Naive thymus-derived CD4-positive, alpha-beta T cell (primary cell): ENCODE results near the gene PTK7. TPM values are rescaled to one million over a fixed set of nuclear protein-coding genes. Genes with fewer than 3 reads are reported as not detected.

Experiments
- ATAC-seq: fragments of 150-1000 bp; cut with Tn5 transposase; 2 replicates; pipeline ENCODE4 v1.10.0; 2021; ENCODE audit warnings: mild to moderate bottlenecking, moderate library complexity
- CTCF ChIA-PET: fragments of 350-600 bp; sonication (Branson Sonifier 250); formaldehyde crosslinking; loops from one replicate; lab custom pipeline; 2021; ENCODE audit warnings: antibody characterized with exemption; lab: Charles Lee
- POLR2A ChIA-PET: fragments of 350-600 bp; sonication (Branson Sonifier 250); formaldehyde crosslinking; loops from one replicate; lab custom pipeline; 2021; ENCODE audit warnings: antibody characterized with exemption, inconsistent platforms; lab: Charles Lee
- DNase-seq, 9 donors: peaks; one replicate each; pipeline versions ENCODE4 v3.0.0 to v3.0.0-alpha.2; 2020 to 2022; ENCODE audit warnings: mixed read lengths in 1 of 9
- H3K27ac ChIP-seq: one replicate; pipeline ENCODE4 v1.7.0; 2013; ENCODE audit warnings: mild to moderate bottlenecking, low read depth, low read length, moderate library complexity
- H3K27me3 ChIP-seq, 2 donors: one replicate each; pipeline ENCODE4 v1.7.0; 2013; ENCODE audit warnings: low read length in 2 of 2, mild to moderate bottlenecking in 2 of 2, moderate library complexity in 2 of 2; ENCODE audit not compliant: control insufficient read depth in 2 of 2, insufficient read depth in 2 of 2
- H3K36me3 ChIP-seq, 3 experiments: 1 replicate in 2 of 3; 2 replicates in 1 of 3; pipeline ENCODE4 v1.7.0; 2013; ENCODE audit warnings: low read length in 3 of 3, mild to moderate bottlenecking in 3 of 3, moderate library complexity in 1 of 3; ENCODE audit not compliant: insufficient read depth in 3 of 3, control insufficient read depth in 2 of 3
- H3K4me1 ChIP-seq, 2 donors: one replicate each; pipeline ENCODE4 v1.7.0; 2013; ENCODE audit warnings: low read length in 2 of 2, mild to moderate bottlenecking in 2 of 2, moderate library complexity in 1 of 2; ENCODE audit not compliant: control insufficient read depth in 2 of 2, insufficient read depth in 2 of 2
- H3K4me3 ChIP-seq: 2 replicates; pipeline ENCODE4 v1.7.0; 2013; ENCODE audit warnings: mild to moderate bottlenecking, low read length
- H3K9me3 ChIP-seq, 3 experiments: 1 replicate in 2 of 3; 2 replicates in 1 of 3; pipeline ENCODE4 v1.7.0; 2013; ENCODE audit warnings: low read length in 3 of 3; ENCODE audit not compliant: control insufficient read depth in 2 of 3
- H3K27ac Mint-ChIP-seq, 9 donors: one replicate each; pipeline ENCODE4 v1.8.0; 2020 to 2022; ENCODE audit warnings: mixed read lengths in 9 of 9, mild to moderate bottlenecking in 8 of 9, moderate library complexity in 5 of 9, inconsistent platforms in 2 of 9
- H3K27me3 Mint-ChIP-seq, 5 donors: one replicate each; pipeline ENCODE4 v1.8.0; 2021 to 2022; ENCODE audit warnings: mixed read lengths in 5 of 5, mild to moderate bottlenecking in 1 of 5
- H3K36me3 Mint-ChIP-seq, 5 donors: one replicate each; pipeline ENCODE4 v1.8.0; 2020 to 2022; ENCODE audit warnings: mixed read lengths in 5 of 5, mild to moderate bottlenecking in 3 of 5, inconsistent platforms in 1 of 5
- H3K4me1 Mint-ChIP-seq, 7 donors: one replicate each; pipeline ENCODE4 v1.8.0; 2020 to 2022; ENCODE audit warnings: mixed read lengths in 7 of 7, mild to moderate bottlenecking in 3 of 7, inconsistent platforms in 1 of 7
- H3K4me3 Mint-ChIP-seq, 10 donors: one replicate each; pipeline ENCODE4 v1.8.0; 2020 to 2022; ENCODE audit warnings: mild to moderate bottlenecking in 10 of 10, mixed read lengths in 10 of 10, moderate library complexity in 6 of 10, inconsistent platforms in 2 of 10
- H3K9me3 Mint-ChIP-seq, 11 donors: one replicate each; pipeline ENCODE4 v1.8.0; 2020 to 2022; ENCODE audit warnings: mixed read lengths in 11 of 11, mild to moderate bottlenecking in 4 of 11, inconsistent platforms in 1 of 11, moderate library complexity in 1 of 11
- intact Hi-C, 2 donors: fragments of 100-400 bp; cut with micrococcal nuclease; formaldehyde crosslinking; loops; one replicate each; pipeline ENCODE4 v1.15.1; 2023
- polyA plus RNA-seq, 2 donors: library from polyadenylated mRNA; unstranded; fragments of 300-500 nt; fragmentation: Illumina TruSeq; gene quantifications; one replicate each; pipeline ENCODE4 v1.2.3, GENCODE V29; 2021
- total RNA-seq, 6 experiments: library from RNA in 5 of 6; stranded (reverse) in 5 of 6; gene quantifications; 1 replicate in 5 of 6; 2 replicates in 1 of 6; pipeline ENCODE4 v1.2.3 and lab custom pipeline; 2021 to 2026

Gene PTK7
- total and polyA plus RNA-seq, 7 experiments from 2014 or later = 0.31 to 3.5 (median 1.2) TPM

DNA sequence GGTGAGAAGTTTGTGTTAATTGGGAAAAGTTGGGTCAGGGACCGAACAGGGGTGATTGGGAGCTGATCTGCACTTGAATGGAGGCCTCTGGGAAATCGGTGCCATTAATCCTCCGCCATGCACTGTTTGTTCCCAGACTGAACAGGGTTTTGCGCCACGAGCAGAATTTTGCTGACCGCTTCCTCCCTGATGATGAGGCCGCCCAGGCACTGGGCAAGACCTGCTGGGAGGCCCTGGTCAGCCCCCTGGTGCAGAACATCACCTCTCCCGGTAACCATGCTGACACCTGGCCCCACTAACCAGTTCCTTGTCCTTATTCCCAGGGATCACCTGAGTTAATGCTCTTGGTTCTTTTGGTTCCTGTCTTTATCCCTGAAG lies 127.6 kb downstream of the PTK7 start:
- H3K4me3 Mint-ChIP-seq = peak overlapping the region in 1 of 10 donors; percentile 7
- intact Hi-C loops = no loop called here

GRCh38 chr6:43204271-43205105 lies 128.4 kb downstream of the PTK7 start:
- H3K27ac ChIP-seq = no peak overlapping the region
- H3K9me3 ChIP-seq = no peaks in the 10 kb centered on the region
- Mint-ChIP-seq H3K9me3 (no peaks in the 10 kb centered on the region), H3K36me3 (peaks cover 13 to 57% (median 16%) of the 10 kb centered on the region in 5 donors), H3K4me3 (no peak overlapping the region), H3K27me3 (no peaks in the 10 kb centered on the region), H3K27ac (peak overlapping the region in 1 of 9 donors; percentile 40), H3K4me1 (peaks cover 0 to 6% (median 0%) of the 10 kb centered on the region in 7 donors)
- ChIA-PET POLR2A (interaction anchor here (0.6 kb wide), 1 partner anchor 1509 kb away, joined by 3 read pairs; no protein-coding TSS in a partner anchor), CTCF (interaction anchor here (0.9 kb wide), 1 partner anchor 8 kb away, joined by 3 read pairs; no protein-coding TSS in a partner anchor)
- no peak for ATAC-seq
- no peaks in the 10 kb centered on the region for H3K27me3 ChIP-seq
- peaks cover 0 to 60% (median 0%) of the 10 kb centered on the region in 3 experiments for H3K36me3 ChIP-seq
- DNase-seq = no peak
- H3K4me1 ChIP-seq = no peaks in the 10 kb centered on the region
- no peak overlapping the region for H3K4me3 ChIP-seq
- intact Hi-C loops = no loop called here

More for the DNA sequence above, 127.6 kb downstream of the PTK7 start:
- Mint-ChIP-seq H3K27me3 (no peaks in the 10 kb centered on the region), H3K4me1 (peaks cover 0 to 6% (median 0%) of the 10 kb centered on the region in 7 donors), H3K36me3 (peaks cover 13 to 60% (median 16%) of the 10 kb centered on the region in 5 donors), H3K9me3 (no peaks in the 10 kb centered on the region), H3K27ac (peak overlapping the region in 1 of 9 donors; percentile 40)
- no peak overlapping the region for H3K4me3 ChIP-seq
- ATAC-seq = no peak
- no peaks in the 10 kb centered on the region for H3K4me1 ChIP-seq
- no peak for DNase-seq
- POLR2A ChIA-PET = interaction anchor here (0.6 kb wide), 1 partner anchor 1509 kb away, joined by 3 read pairs; no protein-coding TSS in a partner anchor
- H3K27me3 ChIP-seq = no peaks in the 10 kb centered on the region
- no peak overlapping the region for H3K27ac ChIP-seq
- H3K36me3 ChIP-seq = peaks cover 0 to 65% (median 0%) of the 10 kb centered on the region in 3 experiments
- CTCF ChIA-PET = no interaction called here
- no peaks in the 10 kb centered on the region for H3K9me3 ChIP-seq

GRCh38 chr6:43205849-43206248 lies 129.7 kb downstream of the PTK7 start:
- Histone ChIP-seq H3K4me1 (no peaks in the 10 kb centered on the region), H3K27ac (no peak overlapping the region), H3K4me3 (no peak overlapping the region), H3K9me3 (no peaks in the 10 kb centered on the region), H3K36me3 (peaks cover 0 to 46% (median 0%) of the 10 kb centered on the region in 3 experiments), H3K27me3 (no peaks in the 10 kb centered on the region)
- H3K27ac Mint-ChIP-seq = no peak overlapping the region
- intact Hi-C loops = no loop called here
- no peak for ATAC-seq
- H3K4me3 Mint-ChIP-seq = no peak overlapping the region
- H3K36me3 Mint-ChIP-seq = peaks cover 9 to 48% (median 16%) of the 10 kb centered on the region in 5 donors
- peaks cover 0 to 6% (median 0%) of the 10 kb centered on the region in 7 donors for H3K4me1 Mint-ChIP-seq
- H3K9me3 Mint-ChIP-seq = no peaks in the 10 kb centered on the region
- H3K27me3 Mint-ChIP-seq = no peaks in the 10 kb centered on the region
- POLR2A ChIA-PET = no interaction called here
- CTCF ChIA-PET = no interaction called here
- no peak for DNase-seq

GRCh38 chr6:43207286-43207685 lies 131.2 kb downstream of the PTK7 start:
- ChIA-PET POLR2A (interaction anchor here (0.9 kb wide), 1 partner anchor 17 kb away, joined by 3 read pairs; no protein-coding TSS in a partner anchor), CTCF (no interaction called here)
- ATAC-seq (no peak), DNase-seq (no peak)
- Mint-ChIP-seq H3K27me3 (no peaks in the 10 kb centered on the region), H3K9me3 (no peaks in the 10 kb centered on the region), H3K27ac (no peak overlapping the region), H3K36me3 (peaks cover 8 to 41% (median 13%) of the 10 kb centered on the region in 5 donors), H3K4me3 (no peak overlapping the region), H3K4me1 (peaks cover 0 to 6% (median 0%) of the 10 kb centered on the region in 7 donors)
- Histone ChIP-seq H3K4me1 (no peaks in the 10 kb centered on the region), H3K27me3 (no peaks in the 10 kb centered on the region), H3K9me3 (no peaks in the 10 kb centered on the region), H3K27ac (no peak overlapping the region), H3K36me3 (peaks cover 0 to 43% (median 0%) of the 10 kb centered on the region in 3 experiments), H3K4me3 (no peak overlapping the region)
- intact Hi-C loops = no loop called here

Other genes starting within 250 kb of the PTK7 start
- gene RPL7L1, start 196.7 kb upstream of the PTK7 start, total RNA-seq = 10 to 100 TPM; 65.6 to 91.7 (median 78.1) TPM
- 10 to 100 TPM; 71.4 to 90.7 TPM for gene RPL7L1, start 196.7 kb upstream of the PTK7 start, polyA plus RNA-seq
- gene PTCRA, start 160.3 kb upstream of the PTK7 start, total RNA-seq = under 1 TPM in 2 of 5 experiments, not detected in 3; 0.56 to 0.93 TPM
- not detected for gene PTCRA, start 160.3 kb upstream of the PTK7 start, polyA plus RNA-seq
- gene CNPY3, start 146.8 kb upstream of the PTK7 start, total RNA-seq = 10 to 100 TPM; 58.6 to 98.9 (median 87.4) TPM
- gene CNPY3, start 146.8 kb upstream of the PTK7 start, polyA plus RNA-seq = 100 to 1,000 TPM in 1 of 2 donors, 10 to 100 TPM in 1; 92.7 to 134 TPM
- gene GNMT, start 115.6 kb upstream of the PTK7 start, total RNA-seq = 1 to 10 TPM in 3 of 5 experiments, under 1 TPM in 2; 0.95 to 2.6 (median 1.1) TPM
- gene GNMT, start 115.6 kb upstream of the PTK7 start, polyA plus RNA-seq = not detected
- 10 to 100 TPM; 14.1 to 42.3 (median 28.0) TPM for gene PEX6, start 97.1 kb upstream of the PTK7 start, total RNA-seq
- 10 to 100 TPM; 21.2 to 24.6 TPM for gene PEX6, start 97.1 kb upstream of the PTK7 start, polyA plus RNA-seq
- gene PPP2R5D, start 91.7 kb upstream of the PTK7 start, total RNA-seq = 10 to 100 TPM; 19.7 to 60.4 (median 28.2) TPM
- gene PPP2R5D, start 91.7 kb upstream of the PTK7 start, polyA plus RNA-seq = 10 to 100 TPM; 21.5 to 34.0 TPM
- gene MEA1, start 62.4 kb upstream of the PTK7 start, total RNA-seq = 10 to 100 TPM; 20.3 to 58.0 (median 32.7) TPM
- 10 to 100 TPM; 58.2 to 72.3 TPM for gene MEA1, start 62.4 kb upstream of the PTK7 start, polyA plus RNA-seq
- gene KLHDC3, start 62.1 kb upstream of the PTK7 start, total RNA-seq = 10 to 100 TPM; 39.9 to 76.9 (median 67.4) TPM
- 100 to 1,000 TPM; 128 to 145 TPM for gene KLHDC3, start 62.1 kb upstream of the PTK7 start, polyA plus RNA-seq
- gene RRP36, start 54.7 kb upstream of the PTK7 start, total RNA-seq = 10 to 100 TPM; 25.4 to 66.3 (median 48.4) TPM
- 10 to 100 TPM; 56.0 to 89.6 TPM for gene RRP36, start 54.7 kb upstream of the PTK7 start, polyA plus RNA-seq
- 10 to 100 TPM in 4 of 5 experiments, 1 to 10 TPM in 1; 9.8 to 14.5 (median 12.7) TPM for gene CUL7, start 22.5 kb upstream of the PTK7 start, total RNA-seq
- gene CUL7, start 22.5 kb upstream of the PTK7 start, polyA plus RNA-seq = 1 to 10 TPM; 2.9 to 4.0 TPM
- 10 to 100 TPM; 32.0 to 57.5 (median 47.7) TPM for gene MRPL2, start 16.9 kb upstream of the PTK7 start, total RNA-seq
- 10 to 100 TPM; 48.4 to 58.6 TPM for gene MRPL2, start 16.9 kb upstream of the PTK7 start, polyA plus RNA-seq
- 10 to 100 TPM; 16.5 to 56.9 (median 42.5) TPM for gene KLC4, start 16.7 kb upstream of the PTK7 start, total RNA-seq
- gene KLC4, start 16.7 kb upstream of the PTK7 start, polyA plus RNA-seq = 10 to 100 TPM; 11.6 to 12.7 TPM
- 10 to 100 TPM; 22.5 to 49.4 (median 26.7) TPM for gene SRF, start 95.0 kb downstream of the PTK7 start, total RNA-seq
- 1 to 10 TPM; 4.0 to 6.6 TPM for gene SRF, start 95.0 kb downstream of the PTK7 start, polyA plus RNA-seq
- 100 to 1,000 TPM in 3 of 5 experiments, 10 to 100 TPM in 2; 58.1 to 123 (median 111) TPM for gene CUL9, start 105.9 kb downstream of the PTK7 start, total RNA-seq
- 10 to 100 TPM; 12.3 to 25.6 TPM for gene CUL9, start 105.9 kb downstream of the PTK7 start, polyA plus RNA-seq
- 10 to 100 TPM; 25.4 to 65.7 (median 33.9) TPM for gene DNPH1, start 153.2 kb downstream of the PTK7 start, total RNA-seq
- gene DNPH1, start 153.2 kb downstream of the PTK7 start, polyA plus RNA-seq = 100 to 1,000 TPM; 119 to 141 TPM
- gene TTBK1, start 167.2 kb downstream of the PTK7 start, total RNA-seq = under 1 TPM in 2 of 5 experiments, not detected in 3; 0.05 to 0.29 TPM
- gene TTBK1, start 167.2 kb downstream of the PTK7 start, polyA plus RNA-seq = not detected
- not detected for gene SLC22A7, start 221.9 kb downstream of the PTK7 start, total RNA-seq
- not detected for gene SLC22A7, start 221.9 kb downstream of the PTK7 start, polyA plus RNA-seq
- 1 to 10 TPM in 4 of 5 experiments, not detected in 1; 2.1 to 7.4 (median 4.8) TPM for gene CRIP3, start 232.5 kb downstream of the PTK7 start, total RNA-seq
- not detected for gene CRIP3, start 232.5 kb downstream of the PTK7 start, polyA plus RNA-seq